WTC11 (cell line): ENCODE data around the gene MYO9A. TPM values are rescaled to one million over a fixed set of nuclear protein-coding genes. Genes with fewer than 3 reads are reported as not detected.
"Not testable (repeated sequence)": the region's sequence is repeated elsewhere in the genome, so short reads cannot be mapped to it uniquely, and the experiment has no call there.

Experiments
- ATAC-seq: fragments of 200-7000 bp; cut with Tn5 transposase; 2 replicates; pipeline ENCODE4 v1.10.0; 2021; ENCODE audit warnings: mild to moderate bottlenecking, moderate library complexity
- CTCF ChIA-PET: fragments of 300-600 bp; sonication (Branson Sonifier 250); formaldehyde crosslinking; loops from one replicate; lab custom pipeline; 2021; ENCODE audit warnings: antibody characterized with exemption; lab: Charles Lee
- POLR2A ChIA-PET: fragments of 350-600 bp; sonication (Branson Sonifier 250); formaldehyde crosslinking; loops from one replicate; lab custom pipeline; 2021; ENCODE audit warnings: antibody characterized with exemption; lab: Charles Lee
- DNase-seq: peaks from one replicate; pipeline ENCODE4 v3.0.0; 2021; ENCODE audit warnings: low spot score
- H3K27ac Mint-ChIP-seq: 2 replicates; pipeline ENCODE4 v1.8.0; 2021; ENCODE audit warnings: mixed read lengths
- H3K27me3 Mint-ChIP-seq: 2 replicates; pipeline ENCODE4 v1.8.0; 2021; ENCODE audit warnings: low read depth, mild to moderate bottlenecking, moderate library complexity, mixed read lengths
- H3K36me3 Mint-ChIP-seq: 2 replicates; pipeline ENCODE4 v1.8.0; 2021; ENCODE audit warnings: mixed read lengths
- H3K4me1 Mint-ChIP-seq: 2 replicates; pipeline ENCODE4 v1.8.0; 2022; ENCODE audit warnings: mixed read lengths
- H3K4me3 Mint-ChIP-seq: 2 replicates; pipeline ENCODE4 v1.8.0; 2021; ENCODE audit warnings: mild to moderate bottlenecking, moderate library complexity, mixed read lengths
- H3K9me3 Mint-ChIP-seq: 2 replicates; pipeline ENCODE4 v1.8.0; 2021; ENCODE audit warnings: mixed read lengths
- ARID4B ChIP-seq: sonication (generic); formaldehyde crosslinking; IDR thresholded peaks from 2 replicates; pipeline ENCODE4 v1.8.0; 2023; ENCODE audit warnings: missing genetic modification reagents, mild to moderate bottlenecking, borderline replicate concordance
- CREM ChIP-seq: sonication (generic); formaldehyde crosslinking; IDR thresholded peaks from 2 replicates; pipeline ENCODE4 v1.8.1; 2022; ENCODE audit warnings: mild to moderate bottlenecking, missing genetic modification reagents, moderate library complexity
- ELF4 ChIP-seq: sonication (generic); formaldehyde crosslinking; IDR thresholded peaks from 2 replicates; pipeline ENCODE4 v1.8.1; 2022; ENCODE audit warnings: low read depth, mild to moderate bottlenecking, moderate library complexity, missing genetic modification reagents
- ERG ChIP-seq: fragments of 250-450 bp; sonication (Bioruptor Pico); IDR thresholded peaks from 2 replicates; pipeline ENCODE4 v1.8.0; 2021; ENCODE audit warnings: mild to moderate bottlenecking
- FOXP1 ChIP-seq: sonication (generic); formaldehyde crosslinking; IDR thresholded peaks from 2 replicates; pipeline ENCODE4 v1.8.0; 2022; ENCODE audit warnings: missing genetic modification reagents, mild to moderate bottlenecking, moderate library complexity, borderline replicate concordance
- GRHL2 ChIP-seq: fragments of 250-450 bp; sonication (Bioruptor Pico); IDR thresholded peaks from 2 replicates; pipeline ENCODE4 v1.8.0; 2022; ENCODE audit warnings: mild to moderate bottlenecking, moderate library complexity; ENCODE audit not compliant: insufficient replicate concordance, severe bottlenecking
- HMGA2 ChIP-seq: fragments of 250-450 bp; sonication (Bioruptor Pico); IDR thresholded peaks from 2 replicates; pipeline ENCODE4 v1.4.0; 2021; ENCODE audit warnings: mild to moderate bottlenecking, moderate library complexity
- MYBL2 ChIP-seq: sonication (generic); formaldehyde crosslinking; IDR thresholded peaks from 2 replicates; pipeline ENCODE4 v1.8.1; 2023; ENCODE audit warnings: mild to moderate bottlenecking, moderate library complexity, missing genetic modification reagents
- RELA ChIP-seq: sonication (generic); formaldehyde crosslinking; IDR thresholded peaks from 2 replicates; pipeline ENCODE4 v1.8.1; 2022; ENCODE audit warnings: missing genetic modification reagents, mild to moderate bottlenecking, borderline replicate concordance
- SP1 ChIP-seq: sonication (generic); formaldehyde crosslinking; conservative IDR thresholded peaks from 2 replicates; pipeline ENCODE4 v1.8.1; 2022; ENCODE audit warnings: missing genetic modification reagents
- TEAD1 ChIP-seq: sonication (generic); formaldehyde crosslinking; IDR thresholded peaks from 2 replicates; pipeline ENCODE4 v1.8.0; 2022; ENCODE audit warnings: mild to moderate bottlenecking, missing genetic modification reagents
- USF1 ChIP-seq: sonication (generic); formaldehyde crosslinking; IDR thresholded peaks from 2 replicates; pipeline ENCODE4 v1.8.0; 2022; ENCODE audit warnings: mild to moderate bottlenecking, missing genetic modification reagents
- ZNF121 ChIP-seq: sonication (generic); formaldehyde crosslinking; IDR thresholded peaks from 2 replicates; pipeline ENCODE4 v1.8.0; 2023; ENCODE audit warnings: missing genetic modification reagents
- ZNF138 ChIP-seq: sonication (generic); formaldehyde crosslinking; conservative IDR thresholded peaks from 2 replicates; pipeline ENCODE4 v1.8.1; 2022; ENCODE audit warnings: mild to moderate bottlenecking, moderate library complexity, missing genetic modification reagents
- ZNF232 ChIP-seq: sonication (generic); formaldehyde crosslinking; IDR thresholded peaks from 2 replicates; pipeline ENCODE4 v1.8.0; 2022; ENCODE audit warnings: mild to moderate bottlenecking, missing genetic modification reagents
- ZNF317 ChIP-seq: sonication (generic); formaldehyde crosslinking; IDR thresholded peaks from 2 replicates; pipeline ENCODE4 v1.8.1; 2023; ENCODE audit warnings: low read depth, mild to moderate bottlenecking, moderate library complexity, missing genetic modification reagents, borderline replicate concordance
- ZNF396 ChIP-seq: fragments of 250-450 bp; sonication (Bioruptor Pico); IDR thresholded peaks from 2 replicates; pipeline ENCODE4 v1.8.0; 2021; ENCODE audit warnings: mild to moderate bottlenecking, moderate library complexity, borderline replicate concordance
- ZNF512 ChIP-seq: sonication (generic); formaldehyde crosslinking; IDR thresholded peaks from 2 replicates; pipeline ENCODE4 v1.8.1; 2022; ENCODE audit warnings: missing genetic modification reagents, borderline replicate concordance
- total RNA-seq: library from RNA; stranded (reverse); gene quantifications from 3 replicates; pipeline ENCODE4 v1.2.3, GENCODE V29; 2021
- TF ChIP-seq, protein P1 (sequence below): fragments of 250-450 bp; sonication (Bioruptor Pico); conservative IDR thresholded peaks from 2 replicates; pipeline ENCODE4 v1.9.0; 2021; ENCODE audit warnings: mild to moderate bottlenecking
- TF ChIP-seq, protein P2 (sequence below): fragments of 250-450 bp; sonication (Bioruptor Pico); IDR thresholded peaks from 2 replicates; pipeline ENCODE4 v2.1.2; 2022; ENCODE audit warnings: mild to moderate bottlenecking, moderate library complexity

The MYO9A gene
- total RNA-seq, 1 experiment from 2014 or later, result 23.5 TPM

DNA sequence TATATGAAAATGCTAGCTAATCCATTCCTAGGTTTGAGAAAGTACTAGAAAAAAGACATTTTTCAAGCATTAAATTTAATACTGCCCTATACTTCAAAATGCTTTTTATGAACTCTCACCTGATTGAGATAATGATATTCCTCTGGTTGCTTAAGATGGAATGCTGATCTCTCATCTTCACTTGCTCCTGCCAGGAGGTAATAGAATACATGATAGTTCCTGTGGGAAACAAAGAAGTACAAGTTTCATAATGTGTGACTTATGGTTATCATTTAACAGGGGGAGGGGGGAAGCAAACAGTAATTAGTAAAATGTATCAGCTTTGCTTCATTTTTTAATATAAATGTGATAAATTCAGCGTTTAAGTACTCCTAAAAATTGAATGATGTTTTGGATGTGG, 97.2 kb downstream of the MYO9A start:
- TF ChIP-seq HMGA2 (CRISPR knock-in tag) (no peak), SP1 (CRISPR knock-in tag) (no peak), ZNF317 (CRISPR knock-in tag) (no peak), TEAD1 (no peak), ZNF138 (CRISPR knock-in tag) (no peak), ERG (CRISPR knock-in tag) (no peak), GRHL2 (CRISPR knock-in tag) (no peak), RELA (CRISPR knock-in tag) (no peak), CREM (CRISPR knock-in tag) (no peak), ELF4 (CRISPR knock-in tag) (no peak), MYBL2 (no peak), ZNF121 (no peak)
- ChIA-PET POLR2A (no interaction called here), CTCF (no interaction called here)
- no peak for DNase-seq
- H3K27ac Mint-ChIP-seq, result no peak overlapping the region
- no peak for ATAC-seq
- H3K36me3 Mint-ChIP-seq, result peaks cover 4% of the 10 kb centered on the region
- no peak overlapping the region for H3K4me3 Mint-ChIP-seq
- no peaks in the 10 kb centered on the region for H3K27me3 Mint-ChIP-seq
- peaks cover 7% of the 10 kb centered on the region for H3K9me3 Mint-ChIP-seq
- no peaks in the 10 kb centered on the region for H3K4me1 Mint-ChIP-seq

DNA sequence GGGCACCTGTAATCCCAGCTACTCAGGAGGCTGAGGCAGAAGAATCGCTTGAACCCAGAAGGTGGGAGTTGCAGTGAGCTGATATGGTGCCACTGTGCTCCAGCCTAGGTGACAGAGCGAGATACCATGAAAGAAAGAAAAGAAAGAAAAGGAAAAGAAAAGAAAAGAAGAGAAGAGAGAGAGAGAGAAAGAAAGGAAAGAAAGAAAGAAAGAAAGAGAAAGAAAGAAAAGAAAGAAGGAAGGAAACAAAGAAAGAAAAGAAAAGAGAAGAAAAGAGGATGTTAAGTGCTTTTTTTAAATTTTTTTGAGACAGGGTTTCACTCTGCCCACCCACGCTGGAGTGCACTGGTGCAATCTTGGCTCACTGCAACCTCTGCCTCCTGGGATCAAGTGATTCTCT, 103.4 kb downstream of the MYO9A start:
- H3K36me3 Mint-ChIP-seq, H3K27me3 Mint-ChIP-seq, H3K9me3 Mint-ChIP-seq, POLR2A ChIA-PET, CTCF ChIA-PET, ATAC-seq, H3K4me1 Mint-ChIP-seq, H3K4me3 Mint-ChIP-seq, DNase-seq, H3K27ac Mint-ChIP-seq: not testable (repeated sequence)
- 0 out of 2 replicates have a peak, but pooled peaks have one; percentile 14 for TF ChIP-seq ZNF512 (CRISPR knock-in tag)

- POLR2A ChIA-PET, result no interaction called here
- Mint-ChIP-seq H3K4me1 (no peaks in the 10 kb centered on the region), H3K27me3 (no peaks in the 10 kb centered on the region), H3K27ac (no peak overlapping the region), H3K9me3 (no peaks in the 10 kb centered on the region), H3K4me3 (no peak overlapping the region), H3K36me3 (no peaks in the 10 kb centered on the region)
- ATAC-seq, result no peak
- CTCF ChIA-PET, result interaction anchor here (0.6 kb wide), 1 partner anchor 715 kb away, joined by 4 read pairs; no protein-coding TSS in a partner anchor
- DNase-seq, result no peak
- TF ChIP-seq ZNF317 (CRISPR knock-in tag), result no peak
- TF ChIP-seq ZNF396 (CRISPR knock-in tag), result no peak
- TF ChIP-seq TEAD1, result no peak
- no peak for TF ChIP-seq ZNF232
- TF ChIP-seq ARID4B, result no peak
- TF ChIP-seq USF1 (CRISPR knock-in tag), result no peak
- TF ChIP-seq, protein P1, sequence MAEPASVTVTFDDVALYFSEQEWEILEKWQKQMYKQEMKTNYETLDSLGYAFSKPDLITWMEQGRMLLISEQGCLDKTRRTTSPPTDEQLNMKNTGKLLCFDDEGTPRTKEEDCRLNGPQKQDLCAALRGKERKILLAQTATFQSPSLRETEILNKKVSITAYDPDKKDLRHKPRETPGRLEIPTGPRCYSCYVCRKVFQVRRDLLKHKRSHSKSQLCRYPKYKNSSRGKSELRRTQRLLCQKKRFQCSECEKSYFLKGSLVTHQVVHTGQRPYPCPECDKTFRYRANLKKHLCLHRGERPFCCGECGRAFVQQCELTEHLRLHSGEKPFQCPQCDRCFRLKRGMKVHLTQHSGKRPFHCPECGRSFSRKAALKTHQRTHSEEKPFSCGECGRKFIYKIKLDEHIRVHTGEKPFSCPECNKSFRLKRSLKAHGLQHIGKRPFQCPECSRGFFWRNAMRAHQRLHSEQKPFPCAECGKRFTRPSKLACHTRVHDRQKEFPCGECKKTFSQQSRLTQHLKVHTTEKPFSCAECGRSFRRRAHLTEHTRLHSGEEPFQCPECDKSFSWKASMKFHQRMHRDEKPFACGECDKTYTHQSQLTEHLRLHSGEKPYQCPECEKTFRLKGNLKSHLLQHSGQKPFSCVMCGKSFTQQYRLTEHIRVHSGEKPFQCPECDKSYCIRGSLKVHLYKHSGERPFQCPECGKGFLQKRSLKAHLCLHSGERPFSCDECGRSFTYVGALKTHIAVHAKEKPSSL (CRISPR knock-in tag), result no peak
- TF ChIP-seq HMGA2 (CRISPR knock-in tag), result no peak
- no peak for TF ChIP-seq MYBL2
- TF ChIP-seq, protein P2, sequence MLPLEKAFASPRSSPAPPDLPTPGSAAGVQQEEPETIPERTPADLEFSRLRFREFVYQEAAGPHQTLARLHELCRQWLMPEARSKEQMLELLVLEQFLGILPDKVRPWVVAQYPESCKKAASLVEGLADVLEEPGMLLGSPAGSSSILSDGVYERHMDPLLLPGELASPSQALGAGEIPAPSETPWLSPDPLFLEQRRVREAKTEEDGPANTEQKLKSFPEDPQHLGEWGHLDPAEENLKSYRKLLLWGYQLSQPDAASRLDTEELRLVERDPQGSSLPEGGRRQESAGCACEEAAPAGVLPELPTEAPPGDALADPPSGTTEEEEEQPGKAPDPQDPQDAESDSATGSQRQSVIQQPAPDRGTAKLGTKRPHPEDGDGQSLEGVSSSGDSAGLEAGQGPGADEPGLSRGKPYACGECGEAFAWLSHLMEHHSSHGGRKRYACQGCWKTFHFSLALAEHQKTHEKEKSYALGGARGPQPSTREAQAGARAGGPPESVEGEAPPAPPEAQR, result no peak
- no peak for TF ChIP-seq RELA (CRISPR knock-in tag)
- no peak for TF ChIP-seq FOXP1 (CRISPR knock-in tag)
These were observed 104.2 kb downstream of the MYO9A start for GRCh38 chr15:72013703-72014102.
